Measurements from ENCODE around the gene PLK4.
"Not testable (repeated sequence)": the region's sequence is repeated elsewhere in the genome, so short reads cannot be mapped to it uniquely, and the experiment has no call there.

PLK4 gene

GRCh38 chr4:127905029-127905428 lies 24.3 kb downstream of the PLK4 start:
- DNase-seq (ENCODE audit: low read depth), result no peak

GRCh38 chr4:127916512-127916911 lies 35.8 kb downstream of the PLK4 start:
- DNase-seq (ENCODE audit: low read depth), result no peak

GRCh38 chr4:127917151-127917550 lies 36.5 kb downstream of the PLK4 start:
- DNase-seq (ENCODE audit: low read depth), result no peak

GRCh38 chr4:127920521-127920920 lies 39.8 kb downstream of the PLK4 start:
- no peak for DNase-seq (ENCODE audit: low read depth)

- no peak for DNase-seq (ENCODE audit: low read depth)
Observed at GRCh38 chr4:127922226-127922625, 41.5 kb downstream of the PLK4 start.

- DNase-seq (ENCODE audit: low read depth), result not testable (repeated sequence)
Observed at GRCh38 chr4:127925720-127926119, 45.0 kb downstream of the PLK4 start.

GRCh38 chr4:127930175-127930574 lies 49.5 kb downstream of the PLK4 start:
- no peak for DNase-seq (ENCODE audit: low read depth)

GRCh38 chr4:127931836-127932235 lies 51.1 kb downstream of the PLK4 start:
- DNase-seq (ENCODE audit: low read depth), result not testable (repeated sequence)

- DNase-seq (ENCODE audit: low read depth), result peak; percentile 64
Observed at GRCh38 chr4:127936974-127937373, 56.3 kb downstream of the PLK4 start.
